ENCODE results near the gene PIWIL1.

PIWIL1 gene

GRCh38 chr12:130347588-130347987 lies 9.9 kb downstream of the PIWIL1 start:
- no peaks in the 10 kb centered on the region for H3K9me3 Mint-ChIP-seq
- no peaks in the 10 kb centered on the region for H3K36me3 Mint-ChIP-seq (ENCODE audit: low read depth)

GRCh38 chr12:130350715-130351114 lies 13.0 kb downstream of the PIWIL1 start:
- H3K4me3 Mint-ChIP-seq: no peak overlapping the region
- no peaks in the 10 kb centered on the region for H3K36me3 Mint-ChIP-seq (ENCODE audit: low read depth)
- H3K4me1 Mint-ChIP-seq (ENCODE audit: low read depth): no peaks in the 10 kb centered on the region
- peaks cover 5% of the 10 kb centered on the region for H3K9me3 Mint-ChIP-seq
- no peak overlapping the region for H3K27ac Mint-ChIP-seq
- no peaks in the 10 kb centered on the region for H3K27me3 Mint-ChIP-seq (ENCODE audit: low read depth)

More at GRCh38 chr12:130347588-130347987, 9.9 kb downstream of the PIWIL1 start:
- H3K4me3 Mint-ChIP-seq: no peak overlapping the region
- H3K4me1 Mint-ChIP-seq (ENCODE audit: low read depth): no peaks in the 10 kb centered on the region
- no peak overlapping the region for H3K27ac Mint-ChIP-seq
- no peaks in the 10 kb centered on the region for H3K27me3 Mint-ChIP-seq (ENCODE audit: low read depth)

GRCh38 chr12:130351326-130351725 lies 13.6 kb downstream of the PIWIL1 start:
- no peaks in the 10 kb centered on the region for H3K36me3 Mint-ChIP-seq (ENCODE audit: low read depth)
- no peaks in the 10 kb centered on the region for H3K4me1 Mint-ChIP-seq (ENCODE audit: low read depth)
- H3K4me3 Mint-ChIP-seq: no peak overlapping the region
- no peaks in the 10 kb centered on the region for H3K27me3 Mint-ChIP-seq (ENCODE audit: low read depth)
- no peak overlapping the region for H3K27ac Mint-ChIP-seq
- peaks cover 5% of the 10 kb centered on the region for H3K9me3 Mint-ChIP-seq

GRCh38 chr12:130353081-130353480 lies 15.4 kb downstream of the PIWIL1 start:
- Mint-ChIP-seq H3K4me1 (ENCODE audit: low read depth) (no peaks in the 10 kb centered on the region), H3K4me3 (no peak overlapping the region), H3K36me3 (ENCODE audit: low read depth) (no peaks in the 10 kb centered on the region), H3K27me3 (ENCODE audit: low read depth) (no peaks in the 10 kb centered on the region), H3K27ac (no peak overlapping the region), H3K9me3 (peaks cover 5% of the 10 kb centered on the region)

GRCh38 chr12:130354407-130354806 lies 16.7 kb downstream of the PIWIL1 start:
- H3K9me3 Mint-ChIP-seq: peaks cover 5% of the 10 kb centered on the region
- no peaks in the 10 kb centered on the region for H3K36me3 Mint-ChIP-seq (ENCODE audit: low read depth)
- no peaks in the 10 kb centered on the region for H3K27me3 Mint-ChIP-seq (ENCODE audit: low read depth)
- no peaks in the 10 kb centered on the region for H3K4me1 Mint-ChIP-seq (ENCODE audit: low read depth)
- no peak overlapping the region for H3K4me3 Mint-ChIP-seq
- H3K27ac Mint-ChIP-seq: no peak overlapping the region

- no peaks in the 10 kb centered on the region for H3K4me1 Mint-ChIP-seq (ENCODE audit: low read depth)
- no peaks in the 10 kb centered on the region for H3K27me3 Mint-ChIP-seq (ENCODE audit: low read depth)
- H3K4me3 Mint-ChIP-seq: no peak overlapping the region
- peaks cover 5% of the 10 kb centered on the region for H3K9me3 Mint-ChIP-seq
- no peaks in the 10 kb centered on the region for H3K36me3 Mint-ChIP-seq (ENCODE audit: low read depth)
- H3K27ac Mint-ChIP-seq: no peak overlapping the region
These were observed 18.5 kb downstream of the PIWIL1 start for GRCh38 chr12:130356222-130356621.

GRCh38 chr12:130357241-130357640 lies 19.6 kb downstream of the PIWIL1 start:
- H3K4me3 Mint-ChIP-seq: no peak overlapping the region
- no peak overlapping the region for H3K27ac Mint-ChIP-seq
- no peaks in the 10 kb centered on the region for H3K36me3 Mint-ChIP-seq (ENCODE audit: low read depth)
- H3K27me3 Mint-ChIP-seq (ENCODE audit: low read depth): no peaks in the 10 kb centered on the region
- no peaks in the 10 kb centered on the region for H3K4me1 Mint-ChIP-seq (ENCODE audit: low read depth)
- H3K9me3 Mint-ChIP-seq: peaks cover 5% of the 10 kb centered on the region

GRCh38 chr12:130357729-130358330 lies 20.1 kb downstream of the PIWIL1 start:
- no peaks in the 10 kb centered on the region for H3K27me3 Mint-ChIP-seq (ENCODE audit: low read depth)
- no peak overlapping the region for H3K4me3 Mint-ChIP-seq
- no peaks in the 10 kb centered on the region for H3K36me3 Mint-ChIP-seq (ENCODE audit: low read depth)
- no peak overlapping the region for H3K27ac Mint-ChIP-seq
- no peaks in the 10 kb centered on the region for H3K4me1 Mint-ChIP-seq (ENCODE audit: low read depth)
- peaks cover 5% of the 10 kb centered on the region for H3K9me3 Mint-ChIP-seq

GRCh38 chr12:130362060-130362459 lies 24.4 kb downstream of the PIWIL1 start:
- Mint-ChIP-seq H3K27me3 (ENCODE audit: low read depth) (no peaks in the 10 kb centered on the region), H3K36me3 (ENCODE audit: low read depth) (no peaks in the 10 kb centered on the region), H3K4me3 (no peak overlapping the region), H3K4me1 (ENCODE audit: low read depth) (no peaks in the 10 kb centered on the region), H3K27ac (no peak overlapping the region), H3K9me3 (no peaks in the 10 kb centered on the region)

- H3K27ac Mint-ChIP-seq: no peak overlapping the region
- no peaks in the 10 kb centered on the region for H3K9me3 Mint-ChIP-seq
- H3K4me1 Mint-ChIP-seq (ENCODE audit: low read depth): no peaks in the 10 kb centered on the region
- H3K4me3 Mint-ChIP-seq: no peak overlapping the region
- no peaks in the 10 kb centered on the region for H3K36me3 Mint-ChIP-seq (ENCODE audit: low read depth)
- no peaks in the 10 kb centered on the region for H3K27me3 Mint-ChIP-seq (ENCODE audit: low read depth)
These were observed 26.9 kb downstream of the PIWIL1 start for GRCh38 chr12:130364578-130364977.

- Mint-ChIP-seq H3K36me3 (ENCODE audit: low read depth) (no peaks in the 10 kb centered on the region), H3K9me3 (no peaks in the 10 kb centered on the region), H3K27me3 (ENCODE audit: low read depth) (no peaks in the 10 kb centered on the region), H3K27ac (no peak overlapping the region), H3K4me3 (no peak overlapping the region), H3K4me1 (ENCODE audit: low read depth) (no peaks in the 10 kb centered on the region)
These were observed 28.5 kb downstream of the PIWIL1 start for GRCh38 chr12:130366159-130366558.

GRCh38 chr12:130367003-130367402 lies 29.3 kb downstream of the PIWIL1 start:
- Mint-ChIP-seq H3K9me3 (no peaks in the 10 kb centered on the region), H3K4me1 (ENCODE audit: low read depth) (no peaks in the 10 kb centered on the region), H3K27ac (no peak overlapping the region), H3K36me3 (ENCODE audit: low read depth) (no peaks in the 10 kb centered on the region), H3K4me3 (no peak overlapping the region), H3K27me3 (ENCODE audit: low read depth) (no peaks in the 10 kb centered on the region)

GRCh38 chr12:130367523-130367922 lies 29.8 kb downstream of the PIWIL1 start:
- Mint-ChIP-seq H3K36me3 (ENCODE audit: low read depth) (no peaks in the 10 kb centered on the region), H3K27me3 (ENCODE audit: low read depth) (no peaks in the 10 kb centered on the region), H3K4me1 (ENCODE audit: low read depth) (no peaks in the 10 kb centered on the region), H3K9me3 (no peaks in the 10 kb centered on the region), H3K4me3 (no peak overlapping the region), H3K27ac (no peak overlapping the region)

GRCh38 chr12:130369816-130370215 lies 32.1 kb downstream of the PIWIL1 start:
- H3K27ac Mint-ChIP-seq: no peak overlapping the region
- H3K36me3 Mint-ChIP-seq (ENCODE audit: low read depth): no peaks in the 10 kb centered on the region
- H3K27me3 Mint-ChIP-seq (ENCODE audit: low read depth): no peaks in the 10 kb centered on the region
- no peak overlapping the region for H3K4me3 Mint-ChIP-seq
- no peaks in the 10 kb centered on the region for H3K4me1 Mint-ChIP-seq (ENCODE audit: low read depth)
- H3K9me3 Mint-ChIP-seq: no peaks in the 10 kb centered on the region

- no peaks in the 10 kb centered on the region for H3K4me1 Mint-ChIP-seq (ENCODE audit: low read depth)
- H3K36me3 Mint-ChIP-seq (ENCODE audit: low read depth): no peaks in the 10 kb centered on the region
- no peaks in the 10 kb centered on the region for H3K9me3 Mint-ChIP-seq
- H3K4me3 Mint-ChIP-seq: no peak overlapping the region
- no peaks in the 10 kb centered on the region for H3K27me3 Mint-ChIP-seq (ENCODE audit: low read depth)
- no peak overlapping the region for H3K27ac Mint-ChIP-seq
These were observed 33.6 kb downstream of the PIWIL1 start for GRCh38 chr12:130371296-130371695.

- H3K4me3 Mint-ChIP-seq: no peak overlapping the region
- no peak overlapping the region for H3K27ac Mint-ChIP-seq
- H3K36me3 Mint-ChIP-seq (ENCODE audit: low read depth): no peaks in the 10 kb centered on the region
- no peaks in the 10 kb centered on the region for H3K9me3 Mint-ChIP-seq
- H3K27me3 Mint-ChIP-seq (ENCODE audit: low read depth): no peaks in the 10 kb centered on the region
- no peaks in the 10 kb centered on the region for H3K4me1 Mint-ChIP-seq (ENCODE audit: low read depth)
These were observed 35.2 kb downstream of the PIWIL1 start for GRCh38 chr12:130372936-130373335.
